ENCODE data around the gene TMEM207. TPM values are rescaled to one million over a fixed set of nuclear protein-coding genes. Genes with fewer than 3 reads are reported as not detected.

TMEM207 gene
- polyA plus RNA-seq, 3 donors, result not detected

DNA sequence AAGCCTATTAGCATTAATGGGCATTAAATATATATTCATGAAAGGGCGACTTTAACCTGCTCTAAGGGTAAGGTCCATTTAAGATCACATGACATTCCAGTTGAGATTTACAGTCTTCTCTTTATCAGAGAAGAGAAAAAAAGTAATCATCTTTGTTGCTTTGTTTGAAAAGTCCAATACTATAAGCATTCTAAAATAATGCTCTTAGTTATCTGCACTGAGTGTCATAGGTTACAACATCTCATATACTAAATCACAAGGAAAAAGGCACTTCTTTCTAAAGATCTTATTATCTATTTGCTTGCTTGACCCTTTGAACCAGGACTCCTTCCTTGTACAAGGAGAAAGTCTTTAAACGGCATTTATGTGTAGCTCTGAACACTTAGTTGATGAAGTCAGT is 1.4 kb downstream of the TMEM207 start:
- Histone ChIP-seq H3K79me2 (ENCODE audit: insufficient read depth, low read length) (no peaks in the 10 kb centered on the region), H3K4me3 (replicated peaks in 1 of 3; ENCODE audit: low read depth in 2 of 3, low read length in 3 of 3) (no peak overlapping the region), H3K27me3 (ENCODE audit: control insufficient read depth in 2 of 2, insufficient read depth in 2 of 2, low read length in 2 of 2) (no peaks in the 10 kb centered on the region), H3K9me3 (replicated peaks in 1 of 2; ENCODE audit: control insufficient read depth in 1 of 2, insufficient read depth in 1 of 2, low read length in 2 of 2) (no peaks in the 10 kb centered on the region), H3K36me3 (replicated peaks in 1 of 2; ENCODE audit: control insufficient read depth in 1 of 2, insufficient read depth in 2 of 2, low read length in 2 of 2) (no peaks in the 10 kb centered on the region), H2AFZ (ENCODE audit: insufficient read depth, low read depth, low read length, poor library complexity, severe bottlenecking) (no peak overlapping the region), H4K20me1 (ENCODE audit: insufficient read depth, low read length) (no peaks in the 10 kb centered on the region), H3K4me1 (ENCODE audit: control insufficient read depth in 1 of 2, insufficient read depth in 2 of 2, low read length in 2 of 2) (peaks cover 0 to 3% of the 10 kb centered on the region in 2 donors), H3K9ac (ENCODE audit: insufficient read depth, low read length, poor library complexity, severe bottlenecking) (no peak overlapping the region), H3K4me2 (replicated peaks; ENCODE audit: extremely low read depth, low read length, poor library complexity, severe bottlenecking) (no peak overlapping the region), H3K27ac (ENCODE audit: low read depth in 1 of 2, low read length in 2 of 2) (no peak overlapping the region)
- intact Hi-C loops (cut with micrococcal nuclease), result no loop called here
- no peak overlapping the region for H3K27ac Mint-ChIP-seq
- TF ChIP-seq, protein P1, sequence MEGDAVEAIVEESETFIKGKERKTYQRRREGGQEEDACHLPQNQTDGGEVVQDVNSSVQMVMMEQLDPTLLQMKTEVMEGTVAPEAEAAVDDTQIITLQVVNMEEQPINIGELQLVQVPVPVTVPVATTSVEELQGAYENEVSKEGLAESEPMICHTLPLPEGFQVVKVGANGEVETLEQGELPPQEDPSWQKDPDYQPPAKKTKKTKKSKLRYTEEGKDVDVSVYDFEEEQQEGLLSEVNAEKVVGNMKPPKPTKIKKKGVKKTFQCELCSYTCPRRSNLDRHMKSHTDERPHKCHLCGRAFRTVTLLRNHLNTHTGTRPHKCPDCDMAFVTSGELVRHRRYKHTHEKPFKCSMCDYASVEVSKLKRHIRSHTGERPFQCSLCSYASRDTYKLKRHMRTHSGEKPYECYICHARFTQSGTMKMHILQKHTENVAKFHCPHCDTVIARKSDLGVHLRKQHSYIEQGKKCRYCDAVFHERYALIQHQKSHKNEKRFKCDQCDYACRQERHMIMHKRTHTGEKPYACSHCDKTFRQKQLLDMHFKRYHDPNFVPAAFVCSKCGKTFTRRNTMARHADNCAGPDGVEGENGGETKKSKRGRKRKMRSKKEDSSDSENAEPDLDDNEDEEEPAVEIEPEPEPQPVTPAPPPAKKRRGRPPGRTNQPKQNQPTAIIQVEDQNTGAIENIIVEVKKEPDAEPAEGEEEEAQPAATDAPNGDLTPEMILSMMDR (IDR thresholded peaks at IDR 0.05), result no peak
- H3K27me3 Mint-ChIP-seq (ENCODE audit: low read depth in 3 of 3), result peaks cover 0 to 4% (median 0%) of the 10 kb centered on the region in 3 donors
- WGBS (ENCODE audit: insufficient coverage), result no CpG with 5 or more reads among the region's 2 CpGs
- no peak for DNase-seq
- no peaks in the 10 kb centered on the region for H3K36me3 Mint-ChIP-seq
- no peaks in the 10 kb centered on the region for H3K9me3 Mint-ChIP-seq
- no peak overlapping the region for H3K4me3 Mint-ChIP-seq
- peaks cover 6% of the 10 kb centered on the region for H3K4me1 Mint-ChIP-seq

DNA sequence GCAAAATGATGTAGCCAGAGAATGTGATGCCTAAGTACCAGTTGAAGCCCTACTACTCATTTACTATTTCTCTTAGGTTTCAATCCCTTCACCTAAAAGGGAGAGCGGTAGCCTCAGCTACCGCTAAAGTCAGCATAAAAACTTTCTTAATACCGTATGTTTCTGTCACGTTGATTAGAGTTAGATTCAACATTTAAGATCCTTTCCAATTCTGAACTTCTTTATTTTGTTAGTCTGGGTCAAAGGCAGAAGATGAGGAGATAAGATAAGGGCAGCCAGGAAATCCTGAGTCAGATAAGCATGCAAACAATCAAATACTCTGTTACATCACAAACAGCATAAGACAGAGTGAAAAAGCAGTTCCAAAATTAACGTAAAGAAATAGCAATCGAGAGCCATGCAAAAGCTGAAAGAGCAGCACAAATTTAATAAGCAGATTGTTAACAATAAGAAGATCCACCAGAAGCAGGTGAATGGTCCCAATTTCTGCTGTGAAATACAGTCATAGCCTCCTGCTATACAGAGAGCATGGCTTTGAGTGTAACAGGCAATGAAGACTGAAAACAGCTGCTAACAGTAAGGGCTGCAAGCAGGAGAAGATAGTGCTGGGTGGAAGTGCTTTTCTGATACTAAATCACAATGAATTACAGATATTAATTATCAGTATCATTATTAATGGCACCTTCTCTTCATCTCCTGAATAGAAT is 3.0 kb downstream of the TMEM207 start:
- intact Hi-C loops (cut with micrococcal nuclease), result no loop called here
- Histone ChIP-seq H3K36me3 (replicated peaks in 1 of 2; ENCODE audit: control insufficient read depth in 1 of 2, insufficient read depth in 2 of 2, low read length in 2 of 2) (no peaks in the 10 kb centered on the region), H3K9ac (ENCODE audit: insufficient read depth, low read length, poor library complexity, severe bottlenecking) (no peak overlapping the region), H3K27ac (ENCODE audit: low read depth in 1 of 2, low read length in 2 of 2) (no peak overlapping the region), H3K4me1 (ENCODE audit: control insufficient read depth in 1 of 2, insufficient read depth in 2 of 2, low read length in 2 of 2) (peaks cover 0 to 3% of the 10 kb centered on the region in 2 donors), H4K20me1 (ENCODE audit: insufficient read depth, low read length) (no peaks in the 10 kb centered on the region), H3K79me2 (ENCODE audit: insufficient read depth, low read length) (no peaks in the 10 kb centered on the region), H3K27me3 (ENCODE audit: control insufficient read depth in 2 of 2, insufficient read depth in 2 of 2, low read length in 2 of 2) (no peaks in the 10 kb centered on the region), H3K4me2 (replicated peaks; ENCODE audit: extremely low read depth, low read length, poor library complexity, severe bottlenecking) (no peak overlapping the region), H3K4me3 (replicated peaks in 1 of 3; ENCODE audit: low read depth in 2 of 3, low read length in 3 of 3) (no peak overlapping the region), H3K9me3 (replicated peaks in 1 of 2; ENCODE audit: control insufficient read depth in 1 of 2, insufficient read depth in 1 of 2, low read length in 2 of 2) (no peaks in the 10 kb centered on the region), H2AFZ (ENCODE audit: insufficient read depth, low read depth, low read length, poor library complexity, severe bottlenecking) (no peak overlapping the region)
- TF ChIP-seq, protein P1 (IDR thresholded peaks at IDR 0.05), result no peak
- 0% methylated on average over 1 of the region's 6 CpGs for WGBS (ENCODE audit: insufficient coverage)
- DNase-seq, result no peak
- Mint-ChIP-seq H3K27ac (peak overlapping the region in 1 of 7 donors; percentile 63), H3K4me1 (peaks cover 6% of the 10 kb centered on the region), H3K27me3 (ENCODE audit: low read depth in 3 of 3) (peaks cover 0 to 4% (median 0%) of the 10 kb centered on the region in 3 donors), H3K9me3 (no peaks in the 10 kb centered on the region), H3K4me3 (no peak overlapping the region), H3K36me3 (no peaks in the 10 kb centered on the region)
